ENCODE data around the gene RAB31.

GRCh38 chr18:9787712-9788111, 79.6 kb downstream of the RAB31 start:
- TF ChIP-seq, protein P1, sequence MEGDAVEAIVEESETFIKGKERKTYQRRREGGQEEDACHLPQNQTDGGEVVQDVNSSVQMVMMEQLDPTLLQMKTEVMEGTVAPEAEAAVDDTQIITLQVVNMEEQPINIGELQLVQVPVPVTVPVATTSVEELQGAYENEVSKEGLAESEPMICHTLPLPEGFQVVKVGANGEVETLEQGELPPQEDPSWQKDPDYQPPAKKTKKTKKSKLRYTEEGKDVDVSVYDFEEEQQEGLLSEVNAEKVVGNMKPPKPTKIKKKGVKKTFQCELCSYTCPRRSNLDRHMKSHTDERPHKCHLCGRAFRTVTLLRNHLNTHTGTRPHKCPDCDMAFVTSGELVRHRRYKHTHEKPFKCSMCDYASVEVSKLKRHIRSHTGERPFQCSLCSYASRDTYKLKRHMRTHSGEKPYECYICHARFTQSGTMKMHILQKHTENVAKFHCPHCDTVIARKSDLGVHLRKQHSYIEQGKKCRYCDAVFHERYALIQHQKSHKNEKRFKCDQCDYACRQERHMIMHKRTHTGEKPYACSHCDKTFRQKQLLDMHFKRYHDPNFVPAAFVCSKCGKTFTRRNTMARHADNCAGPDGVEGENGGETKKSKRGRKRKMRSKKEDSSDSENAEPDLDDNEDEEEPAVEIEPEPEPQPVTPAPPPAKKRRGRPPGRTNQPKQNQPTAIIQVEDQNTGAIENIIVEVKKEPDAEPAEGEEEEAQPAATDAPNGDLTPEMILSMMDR (IDR thresholded peaks at IDR 0.05): no peak
- no peak for TF ChIP-seq POLR2A (IDR thresholded peaks at IDR 0.05)
- no peak for TF ChIP-seq EP300 (IDR thresholded peaks at IDR 0.05)

All from tibial nerve (tissue), 4 donors.